PFSK-1 (cell line): ENCODE results near the gene ZNF503.

Experiments used
- FOXP2 ChIP-seq: optimal IDR thresholded peaks from 2 replicates; pipeline ENCODE3; 2011; ENCODE audit warnings: borderline replicate concordance, control low read depth, inconsistent platforms; ENCODE audit not compliant: insufficient read depth; ENCODE audit errors: extremely low read length, extremely low read depth
- POLR2AphosphoS5 ChIP-seq: IDR thresholded peaks from 2 replicates; pipeline ENCODE4 v1.6.1; 2012; ENCODE audit warnings: low read depth, mild to moderate bottlenecking, control low read depth, low read length, moderate library complexity
- SIN3A ChIP-seq: IDR thresholded peaks from 2 replicates; pipeline ENCODE4 v1.6.1; 2012; ENCODE audit warnings: mild to moderate bottlenecking, low read length, moderate library complexity, borderline replicate concordance; ENCODE audit not compliant: insufficient read depth
- TAF1 ChIP-seq: IDR thresholded peaks from 2 replicates; pipeline ENCODE4 v1.6.1; 2012; ENCODE audit warnings: low read length, control low read depth, borderline replicate concordance; ENCODE audit not compliant: insufficient read depth

GRCh38 chr10:75433216-75433615 is 31.7 kb upstream of the ZNF503 start:
- TF ChIP-seq POLR2AphosphoS5: no peak
- TF ChIP-seq TAF1: no peak
- TF ChIP-seq SIN3A: no peak
- no peak for TF ChIP-seq FOXP2
